ENCODE measurements around the gene MC5R.
"Not testable (repeated sequence)": the region's sequence is repeated elsewhere in the genome, so short reads cannot be mapped to it uniquely, and the experiment has no call there.

The MC5R gene

GRCh38 chr18:13849791-13850190 lies 25.8 kb downstream of the MC5R start:
- no peak for DNase-seq

GRCh38 chr18:13862898-13863297 lies 38.9 kb downstream of the MC5R start:
- not testable (repeated sequence) for DNase-seq

- DNase-seq: no peak
Observed at GRCh38 chr18:13868501-13869271, 44.7 kb downstream of the MC5R start.

GRCh38 chr18:13871701-13872100 lies 47.8 kb downstream of the MC5R start:
- no peak for DNase-seq

GRCh38 chr18:13872373-13872772 lies 48.4 kb downstream of the MC5R start:
- DNase-seq: no peak

- DNase-seq: no peak
Observed at GRCh38 chr18:13872932-13873331, 49.0 kb downstream of the MC5R start.

- DNase-seq: no peak
Observed at GRCh38 chr18:13874558-13874957, 50.6 kb downstream of the MC5R start.
